HG02623 (cell line): ENCODE data around the gene CCDC141.
"Not testable (repeated sequence)": the region's sequence is repeated elsewhere in the genome, so short reads cannot be mapped to it uniquely, and the experiment has no call there.

Experiments
- ATAC-seq: cut with Tn5 transposase; IDR thresholded peaks from one replicate; pipeline ENCODE4 v1.9.1; 2021; ENCODE audit warnings: moderate library complexity; ENCODE audit not compliant: unreplicated experiment

The CCDC141 gene

DNA sequence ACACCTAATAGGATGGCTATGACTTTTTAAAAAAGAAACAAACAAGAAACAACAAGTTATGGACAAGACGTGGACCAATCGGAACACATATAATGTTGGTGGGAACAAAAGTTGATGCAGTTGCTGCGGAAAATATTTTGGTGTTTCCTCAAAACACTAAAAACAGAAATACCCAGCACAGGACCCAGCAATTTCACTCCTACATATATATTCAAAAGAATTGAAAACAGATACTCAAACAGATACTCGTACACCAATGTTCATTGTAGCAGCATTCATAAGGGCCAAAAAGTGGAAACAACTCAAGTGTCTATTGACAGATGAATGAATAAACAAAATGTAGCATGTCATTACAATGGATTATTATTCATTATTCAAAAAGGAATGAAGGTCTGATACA, 12.1 kb downstream of the CCDC141 start:
- ATAC-seq = peak; percentile 59

GRCh38 chr2:179036353-179036905, 13.5 kb downstream of the CCDC141 start:
- no peak for ATAC-seq

DNA sequence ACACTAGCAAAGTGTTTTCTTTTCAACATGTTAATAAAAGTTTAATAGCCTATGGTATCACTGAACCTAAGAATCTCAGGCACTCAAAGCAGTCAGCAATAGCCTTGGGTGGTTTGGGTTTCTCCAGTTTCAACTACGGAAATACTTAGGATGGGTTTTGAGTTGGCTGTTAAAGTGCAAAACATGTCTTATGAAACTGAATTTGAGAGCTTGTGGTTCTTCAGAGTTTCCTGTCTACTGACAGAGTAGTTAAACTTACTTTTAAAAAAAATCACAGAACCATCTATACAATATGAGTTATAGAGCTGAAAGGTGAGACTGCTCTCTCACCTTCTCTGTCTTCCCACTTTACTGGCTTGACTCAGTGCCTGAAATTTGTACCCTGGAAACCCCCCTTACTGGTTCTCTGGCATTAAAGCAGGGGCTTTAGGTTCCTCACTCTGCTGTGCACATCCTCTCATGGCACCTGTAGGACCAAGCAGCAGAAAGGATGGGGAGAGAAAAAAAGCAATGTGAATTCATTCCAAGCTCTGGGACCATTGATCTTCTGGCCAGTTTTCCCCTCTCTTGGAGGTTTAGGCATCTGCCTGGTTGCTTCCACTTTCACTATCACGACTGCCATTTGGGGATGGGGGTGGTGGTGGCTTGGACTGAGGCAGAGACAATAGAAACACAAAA, 18.1 kb downstream of the CCDC141 start:
- peak; percentile 97 for ATAC-seq

DNA sequence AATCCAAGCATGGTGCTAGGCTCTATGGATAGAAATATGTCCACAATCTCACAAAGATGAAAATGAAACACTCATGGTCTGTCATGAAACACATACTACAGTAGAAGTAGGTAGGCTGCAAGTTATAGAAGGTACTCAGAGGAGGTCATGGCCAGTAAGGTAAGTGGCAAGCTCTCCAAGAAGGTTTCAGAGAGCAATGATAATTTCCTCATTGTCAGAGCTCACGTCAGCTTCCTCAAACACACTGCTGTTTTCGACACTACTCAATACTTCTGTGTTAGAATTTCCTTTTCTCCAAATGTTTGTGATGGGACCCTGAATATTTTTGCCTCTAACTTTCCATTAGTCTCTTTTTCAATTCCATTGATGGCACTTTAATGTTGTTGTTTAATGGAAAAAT, 25.5 kb downstream of the CCDC141 start:
- ATAC-seq = no peak

DNA sequence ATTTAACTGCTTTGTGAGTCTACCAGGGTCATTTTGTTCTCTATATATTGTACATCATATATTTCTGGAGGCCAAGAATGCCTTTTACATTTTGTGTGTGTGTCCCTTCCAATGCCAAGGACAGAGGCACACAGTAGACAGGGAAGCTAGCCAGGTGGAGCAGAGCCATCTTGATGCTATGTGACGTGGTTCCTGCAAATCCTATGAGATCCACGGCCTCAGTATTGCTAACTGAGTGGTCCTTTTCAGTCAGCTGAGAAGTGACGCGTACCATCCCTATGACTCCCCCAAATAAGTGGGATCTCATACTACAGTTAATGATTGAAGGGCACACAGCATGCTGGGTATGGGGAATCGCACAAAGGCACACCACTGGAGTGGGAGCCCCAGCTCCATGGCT, 27.3 kb downstream of the CCDC141 start:
- ATAC-seq = no peak

DNA sequence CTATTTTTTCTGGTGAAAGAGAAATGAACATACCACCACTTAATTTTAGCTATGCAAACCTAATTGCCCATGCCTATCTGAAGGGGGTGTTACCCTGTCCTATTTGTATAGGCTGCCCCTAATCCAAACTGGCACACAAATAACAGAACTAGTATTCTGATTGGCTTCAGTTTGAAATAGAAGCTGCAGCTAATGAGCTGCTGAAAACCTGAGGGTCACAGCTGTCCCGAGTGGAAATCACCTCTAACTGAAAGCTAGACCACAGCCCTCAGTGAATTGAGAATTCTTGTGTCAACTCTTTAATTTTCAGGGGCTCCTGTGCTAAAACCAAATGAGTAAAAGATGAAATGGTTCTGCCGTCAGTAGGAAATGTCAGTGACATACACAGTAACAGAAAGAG, 28.7 kb downstream of the CCDC141 start:
- ATAC-seq = peak; percentile 79

- ATAC-seq = peak; percentile 49
These were observed 29.7 kb downstream of the CCDC141 start for GRCh38 chr2:179020156-179020750.

- ATAC-seq = no peak
These were observed 30.7 kb downstream of the CCDC141 start for GRCh38 chr2:179019260-179019659.

DNA sequence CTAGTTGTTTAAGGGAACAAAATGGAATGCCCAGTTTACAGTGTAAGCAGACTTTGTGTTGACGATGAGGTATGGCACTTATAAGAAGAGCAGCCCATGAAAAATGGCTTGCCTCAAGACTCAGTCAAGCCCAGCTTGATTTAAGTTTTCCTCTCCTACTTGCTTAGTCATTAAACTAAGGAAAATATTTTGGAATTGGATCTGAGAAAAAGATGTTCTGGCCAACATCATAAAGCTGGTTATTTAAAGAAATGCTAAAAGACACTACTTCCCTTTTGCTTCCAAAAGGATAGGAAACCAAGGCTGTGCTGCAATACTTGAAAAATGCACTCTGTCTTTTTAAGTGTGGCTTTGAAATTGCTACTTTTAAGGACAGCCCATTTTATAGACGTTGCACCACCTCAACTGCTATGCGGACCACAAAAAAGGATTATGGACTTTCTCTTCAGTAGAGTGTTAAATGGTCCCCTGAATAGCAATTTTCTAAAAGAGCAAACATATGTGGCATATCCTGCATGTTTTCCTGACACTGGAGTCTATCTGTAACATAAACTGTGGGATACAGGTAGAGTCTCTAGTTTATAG, 32.1 kb downstream of the CCDC141 start:
- no peak for ATAC-seq

- not testable (repeated sequence) for ATAC-seq
These were observed 35.7 kb downstream of the CCDC141 start for GRCh38 chr2:179014189-179014588.

DNA sequence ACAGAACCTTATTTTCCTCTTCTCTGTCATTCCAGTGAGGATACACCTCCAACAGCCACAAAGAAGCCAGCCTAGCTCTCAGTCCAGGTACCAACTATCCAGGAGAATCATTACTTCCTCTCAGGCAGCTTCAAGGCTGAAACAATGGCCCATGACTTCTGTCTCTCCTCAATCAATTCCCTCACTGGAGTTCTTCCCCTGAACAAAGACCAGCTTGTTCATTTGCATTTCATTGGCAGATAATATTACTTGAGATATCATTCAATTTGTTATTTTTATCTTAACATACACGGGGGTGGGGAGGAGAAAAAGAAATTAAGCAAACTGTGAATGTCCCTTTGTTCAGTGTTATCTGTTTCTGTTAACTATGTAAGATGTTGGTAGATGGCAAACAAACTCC, 44.0 kb downstream of the CCDC141 start:
- no peak for ATAC-seq

DNA sequence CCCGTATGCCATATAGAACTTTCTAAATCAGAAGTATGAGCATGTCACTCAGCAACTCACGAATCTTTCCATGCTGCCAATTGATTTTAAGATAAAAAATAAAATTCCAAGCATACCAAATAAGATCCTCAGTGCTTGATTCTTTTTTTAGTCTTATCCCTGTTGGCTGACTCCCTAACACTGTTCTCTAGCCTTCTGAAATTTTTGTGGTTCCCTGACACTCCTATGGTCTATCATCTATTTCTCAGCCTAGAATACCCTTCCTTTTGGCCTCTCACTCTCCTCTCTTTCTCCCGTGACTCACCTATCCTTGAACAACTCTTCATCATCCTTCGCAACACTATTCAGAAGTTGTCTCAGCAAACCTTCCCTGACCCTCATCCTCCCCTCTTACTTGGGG, 50.5 kb downstream of the CCDC141 start:
- ATAC-seq = no peak

DNA sequence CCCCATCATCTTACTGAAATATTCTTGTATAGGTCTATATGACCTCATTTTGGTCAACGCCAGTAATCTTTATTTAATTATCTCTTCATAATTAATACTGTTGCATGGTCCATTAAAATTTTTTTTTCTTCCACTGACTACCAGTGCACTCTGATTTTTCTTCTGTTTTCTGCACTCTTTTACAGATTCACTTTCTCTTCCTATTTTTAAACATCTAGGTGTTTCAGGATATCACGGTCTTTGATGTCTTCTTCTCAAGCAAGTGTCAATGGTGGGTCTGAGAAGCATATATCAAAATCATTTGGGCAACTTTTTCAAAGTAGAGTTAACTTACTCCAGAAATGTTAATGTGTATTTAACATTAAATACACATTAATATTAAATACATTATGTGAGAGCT, 51.4 kb downstream of the CCDC141 start:
- ATAC-seq = no peak

DNA sequence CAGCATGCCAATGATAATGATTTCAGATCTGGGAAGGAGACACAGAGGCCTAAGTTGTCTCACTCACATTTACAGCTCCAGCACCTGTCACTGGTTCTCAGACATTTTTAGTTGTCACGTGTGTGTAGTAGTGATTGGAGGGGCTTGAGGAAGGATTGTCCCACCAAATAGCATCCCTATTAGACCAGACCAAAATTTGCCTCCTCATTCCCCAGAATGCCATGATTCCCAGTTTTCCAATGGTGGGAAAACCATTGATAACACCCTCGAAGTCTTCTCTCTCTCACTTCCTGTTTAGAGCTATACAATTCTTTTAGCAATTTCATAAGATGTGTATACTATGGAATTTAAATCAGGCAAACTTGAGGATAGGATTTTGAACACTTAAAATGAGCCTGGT, 52.5 kb downstream of the CCDC141 start:
- no peak for ATAC-seq

- no peak for ATAC-seq
These were observed 52.9 kb downstream of the CCDC141 start for GRCh38 chr2:178997067-178997466.

- no peak for ATAC-seq
These were observed 55.7 kb downstream of the CCDC141 start for GRCh38 chr2:178994264-178994663.

GRCh38 chr2:178993788-178994187, 56.1 kb downstream of the CCDC141 start:
- ATAC-seq = no peak

GRCh38 chr2:178992719-178993118, 57.2 kb downstream of the CCDC141 start:
- not testable (repeated sequence) for ATAC-seq

DNA sequence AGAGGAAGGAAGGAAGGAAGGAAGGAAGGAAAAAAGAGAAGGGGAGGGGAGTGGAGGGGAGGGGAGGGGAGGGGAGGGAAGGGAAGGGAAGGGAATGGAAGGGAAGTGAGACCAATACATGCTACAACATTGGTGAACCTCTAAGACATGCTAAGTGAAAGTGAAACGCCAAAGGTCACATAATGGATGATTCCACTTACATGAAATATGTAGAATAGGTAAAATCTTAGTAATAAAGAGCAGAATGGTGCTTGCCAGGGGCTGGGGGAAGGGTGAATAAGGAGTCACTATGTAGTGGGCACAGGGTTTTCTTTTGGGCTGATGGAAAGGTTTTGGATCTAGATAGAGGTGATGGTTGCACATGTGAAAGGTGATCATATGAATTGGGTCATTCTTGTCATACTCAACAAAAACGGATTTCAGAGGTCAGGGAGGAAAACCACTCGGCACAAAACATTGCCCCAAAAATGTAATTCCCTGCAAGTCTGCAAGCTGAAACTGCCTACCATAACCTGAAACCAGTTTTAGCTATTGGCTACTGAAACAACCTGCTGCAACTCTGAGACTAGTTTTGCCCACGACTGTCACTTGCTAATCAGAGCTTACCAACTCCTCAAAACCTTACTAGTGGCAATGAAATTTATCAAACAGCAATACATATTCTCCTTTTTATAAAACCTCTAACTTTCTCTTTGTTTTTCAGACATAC, 59.2 kb downstream of the CCDC141 start:
- peak; percentile 83 for ATAC-seq

- ATAC-seq = not testable (repeated sequence)
These were observed 60.5 kb downstream of the CCDC141 start for GRCh38 chr2:178989424-178989823.

DNA sequence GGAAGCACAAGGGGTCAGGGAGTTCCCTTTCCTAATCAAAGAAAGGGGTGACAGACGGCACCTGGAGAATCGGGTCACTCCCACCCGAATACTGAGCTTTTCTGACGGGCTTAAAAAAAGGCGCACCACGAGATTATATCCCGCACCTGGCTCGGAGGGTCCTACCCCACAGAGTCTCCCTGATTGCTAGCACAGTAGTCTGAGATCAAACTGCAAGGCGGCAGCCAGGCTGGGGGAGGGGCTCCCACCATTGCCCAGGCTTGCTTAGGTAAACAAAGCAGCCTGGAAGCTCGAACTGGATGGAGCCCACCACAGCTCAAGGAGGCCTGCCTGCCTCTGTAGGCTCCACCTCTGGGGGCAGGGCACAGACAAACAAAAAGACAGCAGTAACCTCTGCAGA, 67.3 kb downstream of the CCDC141 start:
- not testable (repeated sequence) for ATAC-seq

- no peak for ATAC-seq
These were observed 69.1 kb downstream of the CCDC141 start for GRCh38 chr2:178980815-178981214.
